Pancreas (tissue), 10 donors: ENCODE data around the gene DUSP9. TPM values are rescaled to one million over a fixed set of nuclear protein-coding genes. Genes with fewer than 3 reads are reported as not detected.

Source experiments
- ATAC-seq, 4 donors: fragments of 200-7000 bp; cut with Tn5 transposase; one replicate each; pipeline versions ENCODE4 v1.8.0 to v1.9.1; 2020; ENCODE audit warnings: mild to moderate bottlenecking in 4 of 4, moderate library complexity in 4 of 4
- DNase-seq, 6 donors: peaks; one replicate each; pipeline ENCODE4 v3.0.0-alpha.2; 2020
- FAIRE-seq: peaks from 2 replicates; lab custom pipeline; 2012; peaks lifted over from hg19 to GRCh38; lab: Jason Lieb, UNC
- H3K27ac ChIP-seq, 4 donors: fragments of 200-600 bp; sonication (generic); 1 replicate in 3 of 4; 2 replicates in 1 of 4; pipeline versions ENCODE4 v1.5.0 to v1.8.0; 2020
- H3K27me3 ChIP-seq, 4 donors: fragments of 200-600 bp; one replicate each; pipeline ENCODE4 v1.8.0; 2021
- H3K36me3 ChIP-seq, 3 donors: fragments of 200-600 bp; sonication (generic) in 1 of 3; one replicate each; pipeline versions ENCODE4 v1.5.0 to v1.8.0; 2020 to 2021
- H3K4me1 ChIP-seq, 3 donors: fragments of 200-600 bp; one replicate each; pipeline ENCODE4 v1.8.0; 2021
- H3K4me3 ChIP-seq, 4 donors: fragments of 200-600 bp; sonication (generic) in 2 of 4; one replicate each; pipeline versions ENCODE4 v1.5.0 to v1.8.0; 2020 to 2021
- H3K9me3 ChIP-seq, 4 donors: fragments of 200-600 bp; one replicate each; pipeline ENCODE4 v1.8.0; 2021
- CTCF ChIP-seq, 4 donors: fragments of 200-600 bp; sonication (generic) in 3 of 4; IDR thresholded peaks; one replicate each; pipeline versions ENCODE4 v1.5.0 to v1.8.0; 2021; ENCODE audit warnings: antibody characterized with exemption in 4 of 4
- WGBS, 2 donors: extraction: QIAGEN DNeasy Blood & Tissue Kit; methylation state at CpG; one replicate each; pipeline ENCODE4 v1.1.7; 2013; 5-methylcytosine and 5-hydroxymethylcytosine counted together
- intact Hi-C, 3 donors: fragments of 100-400 bp; cut with DNase I; formaldehyde crosslinking; loops; one replicate each; pipeline versions ENCODE4 v1.11.1 to v1.14.2; 2022
- polyA plus RNA-seq, 2 donors: library from polyadenylated mRNA; stranded (reverse); fragments of 200-250 nt; gene quantifications; one replicate each; pipeline ENCODE4 v1.2.3, GENCODE V29; 2013
- total RNA-seq, 6 donors: library from RNA; stranded (reverse); fragmentation: NEBNext Ultra II Directional in 4 of 6; extraction: Animal tissue kit (Norgen Biotek cat#: 25700) in 4 of 6; gene quantifications; one replicate each; pipeline versions ENCODE4 v1.2.1 to v1.2.4, GENCODE V29; 2021 to 2023
- donor health status: healthy with polysubstance abuse.
- donor health status: DM: no; HTN: no; CAD: no; lungs with moderate emphysema.
- donor health status: DM: no; HTN: no; CAD: no.
- donor health status: control.
- donor health status: control.
- donor health status: Bipolar disorder and iron deficiency.
- donor health status: DM: yes; HTN: yes; CAD: no.
- donor health status: DM: no; HTN: no; CAD: no.
- donor health status: DM: no; HTN: no; CAD: no.
- donor health status: DM: yes; HTN: yes; CAD: no.

DUSP9 gene
- total and polyA plus RNA-seq, 8 donors: 0.07 to 0.28 (median 0.12) TPM; not detected in 4

GRCh38 chrX:153611298-153612095 lies 35.5 kb upstream of the DUSP9 start:
- H3K27ac ChIP-seq: no peak overlapping the region
- no peaks in the 10 kb centered on the region for H3K4me1 ChIP-seq
- ATAC-seq (no peak), DNase-seq (no peak), FAIRE-seq (no peak)
- H3K36me3 ChIP-seq: no peaks in the 10 kb centered on the region
- 65 to 68% methylated on average over 14 of the region's 14 CpGs for WGBS, 2 donors
- no peak for TF ChIP-seq CTCF (IDR thresholded peaks at IDR 0.05)
- H3K4me3 ChIP-seq: no peak overlapping the region
- no peaks in the 10 kb centered on the region for H3K9me3 ChIP-seq
- H3K27me3 ChIP-seq: peaks cover 0 to 10% (median 0%) of the 10 kb centered on the region in 4 donors
- intact Hi-C loops: no loop called here

GRCh38 chrX:153612413-153612812 lies 34.6 kb upstream of the DUSP9 start:
- 65 to 67% methylated on average over 9 to 10 of the region's 10 CpGs for WGBS, 2 donors
- Histone ChIP-seq H3K27ac (no peak overlapping the region), H3K36me3 (no peaks in the 10 kb centered on the region), H3K27me3 (peaks cover 0 to 10% (median 0%) of the 10 kb centered on the region in 4 donors), H3K9me3 (no peaks in the 10 kb centered on the region), H3K4me3 (no peak overlapping the region), H3K4me1 (no peaks in the 10 kb centered on the region)
- intact Hi-C loops: no loop called here
- ATAC-seq (no peak), DNase-seq (peak in 1 of 6 donors; percentile 54), FAIRE-seq (no peak)
- no peak for TF ChIP-seq CTCF (IDR thresholded peaks at IDR 0.05)

- Histone ChIP-seq H3K4me1 (no peaks in the 10 kb centered on the region), H3K27ac (no peak overlapping the region), H3K36me3 (no peaks in the 10 kb centered on the region), H3K9me3 (no peaks in the 10 kb centered on the region), H3K27me3 (peaks cover 0 to 13% (median 0%) of the 10 kb centered on the region in 4 donors), H3K4me3 (no peak overlapping the region)
- WGBS, 2 donors: 64 to 72% methylated on average over 6 of the region's 6 CpGs
- no peak for DNase-seq
- intact Hi-C loops: no loop called here
- FAIRE-seq: no peak
- ATAC-seq: no peak
- TF ChIP-seq CTCF (IDR thresholded peaks at IDR 0.05): no peak
Measured at GRCh38 chrX:153614818-153615217, 32.2 kb upstream of the DUSP9 start.

- no peak for TF ChIP-seq CTCF (IDR thresholded peaks at IDR 0.05)
- no peak for DNase-seq
- H3K36me3 ChIP-seq: no peaks in the 10 kb centered on the region
- H3K4me3 ChIP-seq: no peak overlapping the region
- 59 to 65% methylated on average over 5 of the region's 5 CpGs for WGBS, 2 donors
- H3K27ac ChIP-seq: no peak overlapping the region
- FAIRE-seq: no peak
- ATAC-seq: no peak
- H3K4me1 ChIP-seq: no peaks in the 10 kb centered on the region
- no peaks in the 10 kb centered on the region for H3K9me3 ChIP-seq
- peaks cover 0 to 8% (median 0%) of the 10 kb centered on the region in 4 donors for H3K27me3 ChIP-seq
- intact Hi-C loops: no loop called here
Measured at GRCh38 chrX:153620576-153620975, 26.4 kb upstream of the DUSP9 start.
